Measurements from ENCODE around the gene CBFA2T2.
"Not testable (repeated sequence)": the region's sequence is repeated elsewhere in the genome, so short reads cannot be mapped to it uniquely, and the experiment has no call there.

CBFA2T2 gene

GRCh38 chr20:33569802-33570391, 80.0 kb downstream of the CBFA2T2 start:
- in situ Hi-C loops (cut with HindIII; ENCODE audit: low sequenced_read_pairs) = no loop called here

DNA sequence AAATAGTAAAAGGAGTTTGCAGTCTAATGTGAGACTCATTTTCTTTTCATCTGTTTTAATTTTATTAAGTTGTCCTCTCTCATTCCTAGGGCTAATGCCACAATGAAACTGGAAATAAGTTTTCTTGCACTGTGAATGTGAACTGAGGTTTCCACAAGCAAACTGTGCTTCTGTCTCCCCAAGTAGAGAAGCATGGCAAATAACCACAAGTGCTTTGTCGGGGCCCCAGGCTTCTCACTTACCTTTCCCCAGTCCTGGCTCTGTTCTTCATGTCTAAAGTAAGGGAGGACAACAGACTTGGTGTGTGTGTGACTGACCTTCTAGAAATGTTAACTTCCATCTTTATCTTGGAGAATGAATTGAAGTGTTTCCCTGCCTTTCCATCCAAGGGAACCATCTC, 80.8 kb downstream of the CBFA2T2 start:
- in situ Hi-C loops (cut with HindIII; ENCODE audit: low sequenced_read_pairs) = no loop called here

DNA sequence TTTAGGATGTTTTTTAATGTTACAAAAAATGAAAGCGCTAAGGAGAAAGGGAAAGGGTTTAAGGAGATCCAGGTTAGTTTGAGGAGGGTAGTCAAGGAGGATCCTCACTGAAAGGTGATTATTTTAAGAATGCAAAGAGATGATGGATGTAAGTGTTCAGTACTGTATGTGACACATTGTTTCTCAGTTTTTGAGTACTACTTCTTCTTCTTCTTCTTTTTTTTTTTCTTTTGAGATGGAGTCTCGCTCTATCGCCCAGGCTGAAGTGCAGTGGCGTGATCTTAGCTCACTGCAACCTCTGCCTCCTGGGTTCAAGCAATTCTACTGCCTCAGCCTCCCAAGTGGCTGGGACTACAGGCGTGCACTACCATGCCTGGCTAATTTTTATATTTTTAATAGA, 83.4 kb downstream of the CBFA2T2 start:
- in situ Hi-C loops (cut with HindIII; ENCODE audit: low sequenced_read_pairs) = not testable (repeated sequence)

DNA sequence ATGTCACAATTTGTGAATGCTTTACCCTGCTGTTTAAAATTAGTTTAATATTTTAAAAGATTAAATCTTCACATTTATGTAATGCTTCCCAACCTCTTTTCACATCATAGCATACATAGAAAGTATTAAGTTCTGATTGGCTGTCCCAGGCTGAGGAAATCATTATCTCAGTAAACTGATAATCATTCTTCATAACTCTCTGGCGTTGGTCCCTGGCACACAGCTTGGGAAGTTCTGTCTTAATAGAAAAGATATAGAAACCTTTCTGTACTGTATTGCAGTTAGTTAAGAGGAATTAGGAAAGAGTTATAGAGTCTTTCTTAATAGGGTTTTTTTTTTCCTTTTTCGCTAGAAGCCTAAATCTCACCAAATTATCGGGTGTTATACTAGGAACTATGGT, 85.4 kb downstream of the CBFA2T2 start:
- in situ Hi-C loops (cut with HindIII; ENCODE audit: low sequenced_read_pairs) = no loop called here

DNA sequence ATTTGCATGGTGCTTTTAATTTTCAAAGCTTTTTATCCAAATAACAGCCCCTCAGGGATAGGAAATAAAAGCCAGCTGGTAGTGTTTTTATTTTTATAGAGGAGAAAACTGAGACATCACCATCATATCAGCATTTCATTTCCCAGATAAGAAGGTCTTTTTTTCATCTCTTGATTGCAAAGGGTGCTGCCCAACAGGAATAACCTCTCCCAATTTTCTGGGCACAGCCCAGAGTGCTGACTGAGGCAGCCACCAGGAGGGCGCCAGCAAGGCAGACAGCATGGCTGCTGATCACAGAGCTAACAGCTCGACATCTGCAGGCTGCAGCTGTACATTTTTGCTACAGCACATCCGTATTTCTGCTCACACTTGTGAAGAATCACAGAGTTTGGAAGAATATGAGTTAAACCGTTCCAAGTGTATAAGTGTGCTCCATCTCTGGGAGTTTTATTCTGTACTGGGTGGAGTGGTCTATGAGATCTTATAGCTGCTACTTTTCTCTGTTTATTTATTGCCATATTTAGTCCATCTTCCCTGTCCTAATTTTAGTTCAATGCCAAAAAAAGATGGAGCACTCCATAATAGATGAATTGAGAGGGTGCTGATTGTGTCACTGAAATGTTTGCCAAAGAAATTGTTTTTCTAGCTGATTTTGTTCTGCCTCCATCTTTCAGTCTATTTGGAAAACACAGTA, 86.7 kb downstream of the CBFA2T2 start:
- in situ Hi-C loops (cut with HindIII; ENCODE audit: low sequenced_read_pairs) = no loop called here

DNA sequence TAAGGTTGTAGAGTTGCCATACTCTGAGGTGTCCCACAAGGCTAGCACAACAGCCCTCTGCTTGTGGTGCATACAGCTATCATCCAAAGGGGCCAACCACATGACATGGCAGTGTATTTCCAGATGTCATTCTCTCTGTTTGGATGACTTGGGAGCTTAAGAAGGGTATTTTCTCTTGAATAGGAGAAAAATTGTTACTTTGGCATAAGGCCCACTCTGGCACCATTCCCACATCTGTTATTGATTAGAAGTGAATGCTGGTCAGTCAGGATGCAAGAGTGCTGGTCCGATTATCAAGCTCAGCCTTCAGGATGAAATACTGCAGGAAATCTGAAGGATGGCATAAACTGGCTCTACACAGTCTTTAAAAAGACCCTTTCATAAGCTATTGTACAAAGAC, 88.6 kb downstream of the CBFA2T2 start:
- in situ Hi-C loops (cut with HindIII; ENCODE audit: low sequenced_read_pairs) = no loop called here

DNA sequence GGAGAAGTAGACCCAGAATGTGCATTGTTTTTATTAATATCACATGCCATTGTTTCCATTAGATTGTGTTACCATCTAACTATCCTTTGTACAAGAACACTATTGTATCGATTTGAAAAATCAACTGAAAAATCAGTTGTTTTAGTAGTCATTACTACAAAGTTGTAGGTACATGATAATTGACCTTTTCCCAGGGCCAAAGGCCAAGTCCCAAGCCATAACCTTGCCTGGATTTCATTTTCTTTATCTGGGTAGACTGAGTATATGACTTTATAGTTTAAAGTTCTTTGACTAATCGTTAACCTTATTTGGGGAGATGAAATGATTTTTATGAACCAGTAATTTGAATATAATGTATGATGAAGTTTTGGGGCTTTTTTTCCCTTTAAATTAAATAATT, 93.2 kb downstream of the CBFA2T2 start:
- in situ Hi-C loops (cut with HindIII; ENCODE audit: low sequenced_read_pairs) = no loop called here

GRCh38 chr20:33584976-33585375, 95.1 kb downstream of the CBFA2T2 start:
- in situ Hi-C loops (cut with HindIII; ENCODE audit: low sequenced_read_pairs) = no loop called here

DNA sequence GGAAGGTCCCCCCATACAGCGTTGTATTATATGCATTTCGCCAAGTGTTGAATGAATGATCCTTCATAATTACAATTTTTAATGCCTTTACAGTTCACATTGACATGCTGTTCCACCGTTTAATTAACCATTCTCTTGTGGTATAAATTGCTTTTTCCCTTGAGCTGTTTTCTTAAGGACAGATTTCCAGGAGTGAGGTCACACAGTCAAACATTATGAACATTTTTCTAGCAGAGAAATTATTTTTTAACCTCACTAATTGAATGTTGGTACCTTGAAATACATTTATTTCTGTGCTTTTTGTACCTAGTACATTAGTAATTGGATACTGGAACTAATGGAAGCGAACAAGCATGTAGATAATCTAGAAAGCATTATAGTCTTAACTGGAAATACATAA, 95.5 kb downstream of the CBFA2T2 start:
- in situ Hi-C loops (cut with HindIII; ENCODE audit: low sequenced_read_pairs) = no loop called here

DNA sequence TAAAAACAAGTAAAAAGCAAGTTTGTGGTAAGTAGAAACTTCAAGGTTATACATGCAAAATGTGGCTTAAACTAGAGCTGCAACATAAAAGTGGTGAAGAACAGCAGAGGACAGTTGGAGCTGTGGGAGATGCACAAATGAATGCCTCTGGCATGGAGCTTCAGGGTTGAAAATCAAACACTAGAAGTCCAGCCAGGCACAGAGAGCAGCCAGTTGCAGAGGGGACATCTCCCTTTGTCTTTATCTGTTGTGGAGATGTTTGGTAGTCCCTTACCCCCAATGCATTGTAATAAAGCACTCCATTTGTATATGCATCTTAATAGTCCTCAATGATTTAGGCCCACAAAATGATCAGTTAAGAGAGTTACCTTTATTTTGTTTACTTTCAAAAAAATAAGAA, 99.2 kb downstream of the CBFA2T2 start:
- in situ Hi-C loops (cut with HindIII; ENCODE audit: low sequenced_read_pairs) = no loop called here

- in situ Hi-C loops (cut with HindIII; ENCODE audit: low sequenced_read_pairs) = not testable (repeated sequence)
These were observed 102.0 kb downstream of the CBFA2T2 start for GRCh38 chr20:33591901-33592300.

DNA sequence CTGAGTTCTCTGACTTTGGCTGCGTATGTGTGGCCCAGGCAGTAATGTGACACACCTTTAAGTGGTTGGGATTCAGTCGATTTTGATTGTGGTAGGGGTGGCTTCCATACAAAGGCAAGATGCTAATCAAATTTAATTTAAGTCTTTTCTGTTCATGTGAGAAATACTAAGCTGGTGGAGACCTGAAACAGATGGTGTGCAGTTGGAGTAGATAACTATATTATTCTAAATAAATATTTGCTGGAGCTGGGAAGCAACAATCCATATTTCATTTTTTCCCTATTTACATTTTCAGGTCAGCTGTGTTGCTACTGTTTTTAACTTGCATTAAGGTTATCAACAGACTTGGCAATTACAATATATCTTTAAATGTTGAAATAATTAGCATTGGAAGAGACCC, 104.8 kb downstream of the CBFA2T2 start:
- in situ Hi-C loops (cut with HindIII; ENCODE audit: low sequenced_read_pairs) = no loop called here

DNA sequence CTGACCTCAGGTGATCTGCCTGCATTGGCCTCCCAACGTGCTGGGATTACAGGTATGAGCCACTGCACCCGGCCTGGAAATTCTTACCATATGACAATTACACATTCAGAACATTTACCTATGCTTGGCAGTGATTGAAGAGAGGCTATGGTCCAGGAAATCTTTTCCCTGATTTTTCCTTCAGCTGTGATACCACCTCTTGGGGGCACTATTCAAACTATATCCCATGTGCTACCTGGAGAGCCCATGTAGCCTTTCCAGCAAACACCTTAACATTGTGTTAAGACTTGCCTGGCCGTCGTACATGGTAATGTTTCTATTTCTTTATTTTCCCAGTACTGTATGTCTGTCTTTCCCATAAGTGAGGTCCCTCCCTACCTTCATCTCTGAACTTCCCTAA, 110.5 kb downstream of the CBFA2T2 start:
- in situ Hi-C loops (cut with HindIII; ENCODE audit: low sequenced_read_pairs) = no loop called here

DNA sequence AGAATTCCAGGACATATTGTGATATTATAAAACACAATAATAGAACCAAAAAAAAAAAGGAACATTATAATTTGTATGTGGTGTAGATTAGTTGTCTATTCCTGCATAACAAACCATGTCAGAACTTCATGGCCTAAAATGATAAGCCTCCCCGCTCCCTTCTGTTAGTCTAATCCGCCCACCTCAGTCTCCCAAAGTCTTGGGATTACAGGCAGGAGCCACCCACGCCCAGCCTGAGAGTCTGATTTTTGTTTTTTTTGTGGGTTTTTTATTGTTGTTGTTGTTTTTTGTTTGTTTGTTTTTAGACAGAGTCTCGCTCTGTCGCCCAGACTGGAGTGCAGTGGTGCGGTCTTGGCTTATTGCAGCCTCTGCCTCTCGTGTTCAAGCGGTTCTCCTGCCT, 111.1 kb downstream of the CBFA2T2 start:
- in situ Hi-C loops (cut with HindIII; ENCODE audit: low sequenced_read_pairs) = no loop called here

DNA sequence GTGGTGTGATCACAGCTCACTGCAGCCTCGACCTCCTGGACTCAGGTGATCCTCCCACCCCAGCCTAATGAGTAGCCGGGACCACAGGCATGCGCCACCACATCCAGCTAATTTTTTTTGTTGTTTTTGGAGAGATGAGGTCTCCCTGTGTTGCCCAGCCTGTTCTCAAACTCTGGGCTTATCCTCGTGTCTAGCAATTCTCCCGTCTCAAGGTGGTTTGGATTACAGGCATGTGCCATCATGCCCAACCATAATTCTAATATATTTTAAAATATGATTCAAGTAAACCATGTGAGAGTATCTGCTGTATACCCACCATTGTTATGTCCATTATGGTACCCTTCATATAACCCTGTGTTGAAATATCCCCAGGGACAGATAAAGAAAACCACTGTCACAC, 112.0 kb downstream of the CBFA2T2 start:
- in situ Hi-C loops (cut with HindIII; ENCODE audit: low sequenced_read_pairs) = no loop called here

GRCh38 chr20:33602826-33603590, 113.1 kb downstream of the CBFA2T2 start:
- in situ Hi-C loops (cut with HindIII; ENCODE audit: low sequenced_read_pairs) = no loop called here

- in situ Hi-C loops (cut with HindIII; ENCODE audit: low sequenced_read_pairs) = no loop called here
These were observed 114.4 kb downstream of the CBFA2T2 start for GRCh38 chr20:33604084-33604990.

GRCh38 chr20:33604991-33605370, 115.1 kb downstream of the CBFA2T2 start:
- in situ Hi-C loops (cut with HindIII; ENCODE audit: low sequenced_read_pairs) = no loop called here

- in situ Hi-C loops (cut with HindIII; ENCODE audit: low sequenced_read_pairs) = no loop called here
These were observed 116.3 kb downstream of the CBFA2T2 start for GRCh38 chr20:33606118-33606771.

- in situ Hi-C loops (cut with HindIII; ENCODE audit: low sequenced_read_pairs) = no loop called here
These were observed 119.6 kb downstream of the CBFA2T2 start for GRCh38 chr20:33609504-33609903.

DNA sequence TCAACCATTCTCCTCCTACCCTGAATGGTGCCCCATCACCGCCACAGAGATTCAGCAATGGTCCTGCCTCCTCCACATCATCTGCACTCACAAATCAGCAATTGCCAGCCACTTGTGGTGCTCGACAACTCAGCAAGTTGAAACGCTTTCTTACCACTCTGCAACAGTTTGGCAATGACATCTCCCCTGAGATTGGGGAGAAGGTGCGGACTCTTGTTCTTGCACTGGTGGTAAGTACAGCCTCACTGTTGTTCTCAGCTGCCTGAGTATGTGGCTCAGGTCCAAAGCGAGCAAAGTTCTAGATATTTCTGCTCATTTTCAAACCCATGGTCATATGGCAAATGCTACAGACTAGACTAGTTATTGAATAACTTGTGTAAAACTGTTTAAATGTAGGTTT, 121.2 kb downstream of the CBFA2T2 start:
- in situ Hi-C loops (cut with HindIII; ENCODE audit: low sequenced_read_pairs) = no loop called here

Data from DLD1 (cell line).